ENCODE data around the gene CASP10.
A peak's percentile ranks its signal among the peaks of the same experiment; 100 is the strongest.
"Not testable (repeated sequence)": the region's sequence is repeated elsewhere in the genome, so short reads cannot be mapped to it uniquely, and the experiment has no call there.

CASP10 gene

DNA sequence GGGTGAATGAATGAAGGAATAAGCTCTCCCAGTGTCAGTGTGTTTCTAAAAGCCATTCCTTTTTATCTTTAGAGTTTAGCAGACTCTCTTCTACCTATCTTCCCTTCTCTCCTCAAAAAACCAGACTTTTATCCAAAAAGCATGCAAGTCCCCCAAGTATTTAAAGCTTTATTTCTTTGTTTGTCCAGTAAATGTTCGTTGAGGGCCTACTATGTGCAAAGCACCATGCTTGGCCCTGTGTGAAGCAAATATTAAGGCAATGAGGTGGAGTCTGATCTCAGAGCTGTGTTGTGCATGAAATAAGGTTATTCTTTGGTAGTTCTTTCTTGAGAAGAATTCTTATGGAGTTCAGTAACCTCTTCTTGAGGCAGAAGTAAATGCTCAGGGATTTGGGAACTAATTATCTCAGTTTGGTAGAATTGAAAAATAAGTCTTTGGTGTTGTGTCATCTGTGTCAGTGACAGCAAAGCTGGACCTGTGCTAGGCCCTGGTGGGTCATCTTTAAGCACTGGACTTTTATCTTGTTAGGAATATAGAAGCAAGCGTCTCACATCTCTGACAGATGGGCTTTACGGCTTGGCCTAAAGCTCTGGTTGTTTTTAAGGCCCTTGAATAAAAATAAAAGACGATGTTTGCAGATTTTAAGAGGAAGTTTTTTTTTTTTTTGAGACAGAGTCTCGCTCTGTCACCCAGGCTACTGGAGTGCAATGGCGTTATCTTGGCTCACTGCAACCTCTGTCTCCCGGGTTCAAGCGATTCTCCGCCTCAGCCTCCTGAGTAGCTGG is 28.1 kb upstream of the CASP10 start:
- DNase-seq (ENCODE audit: low spot score) = no peak

DNA sequence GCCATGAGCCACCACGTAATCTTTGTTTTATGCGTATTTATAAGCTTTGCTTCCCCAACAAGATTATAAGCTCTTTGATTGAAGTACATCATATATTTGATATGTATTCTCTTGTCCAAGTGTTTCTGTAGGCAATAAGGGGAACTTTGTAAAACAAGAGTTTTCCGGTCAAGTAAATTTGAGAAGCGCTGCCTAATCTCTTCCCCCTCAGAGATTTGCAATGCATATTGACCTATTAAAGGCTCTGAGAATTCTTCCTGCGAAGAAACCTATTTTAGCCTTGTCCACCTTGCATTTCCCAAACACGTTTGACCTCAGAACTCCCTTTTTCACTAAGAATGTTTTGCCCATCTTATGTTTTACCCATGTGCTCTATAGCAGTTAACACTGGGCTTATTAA is 26.9 kb upstream of the CASP10 start:
- DNase-seq (ENCODE audit: low spot score) = no peak

DNA sequence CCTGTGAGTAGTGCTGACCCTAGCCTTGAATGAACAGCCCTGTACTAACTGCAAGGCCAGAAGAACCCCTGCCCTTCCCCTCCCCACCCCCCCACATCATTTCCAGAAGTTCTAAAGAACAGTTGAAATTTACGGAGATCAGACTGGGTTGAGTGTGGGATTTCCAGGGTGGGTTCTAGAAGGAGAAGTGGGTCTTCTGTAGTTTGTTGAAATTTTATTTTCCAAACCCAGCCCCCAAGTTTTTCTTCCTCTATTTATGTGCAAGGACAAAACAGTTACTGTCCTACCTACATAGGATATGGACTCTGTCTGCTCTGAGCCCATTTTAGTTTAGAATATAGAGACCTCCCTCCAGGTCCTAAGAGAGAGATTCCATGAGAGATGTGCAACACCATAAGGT is 26.3 kb upstream of the CASP10 start:
- DNase-seq (ENCODE audit: low spot score) = no peak

DNA sequence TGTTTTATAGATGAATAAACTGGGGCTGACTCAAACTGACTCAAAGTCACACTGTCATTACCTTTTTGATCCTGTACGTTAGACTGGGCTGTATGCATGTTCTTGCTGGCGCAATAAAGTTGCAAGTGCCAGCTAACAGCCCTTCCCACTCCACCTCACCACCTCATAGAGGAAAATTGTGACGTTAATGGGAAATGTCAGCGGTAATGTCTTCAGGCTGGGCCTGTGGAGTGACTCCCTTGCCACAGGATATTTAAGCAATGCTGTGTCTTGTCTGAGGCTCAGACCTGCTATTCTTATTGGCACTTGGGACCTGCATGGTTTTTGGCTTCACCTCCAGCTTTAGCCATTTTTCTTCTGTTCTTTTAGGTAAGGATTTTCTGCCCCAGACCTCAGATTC is 25.2 kb upstream of the CASP10 start:
- no peak for DNase-seq (ENCODE audit: low spot score)

DNA sequence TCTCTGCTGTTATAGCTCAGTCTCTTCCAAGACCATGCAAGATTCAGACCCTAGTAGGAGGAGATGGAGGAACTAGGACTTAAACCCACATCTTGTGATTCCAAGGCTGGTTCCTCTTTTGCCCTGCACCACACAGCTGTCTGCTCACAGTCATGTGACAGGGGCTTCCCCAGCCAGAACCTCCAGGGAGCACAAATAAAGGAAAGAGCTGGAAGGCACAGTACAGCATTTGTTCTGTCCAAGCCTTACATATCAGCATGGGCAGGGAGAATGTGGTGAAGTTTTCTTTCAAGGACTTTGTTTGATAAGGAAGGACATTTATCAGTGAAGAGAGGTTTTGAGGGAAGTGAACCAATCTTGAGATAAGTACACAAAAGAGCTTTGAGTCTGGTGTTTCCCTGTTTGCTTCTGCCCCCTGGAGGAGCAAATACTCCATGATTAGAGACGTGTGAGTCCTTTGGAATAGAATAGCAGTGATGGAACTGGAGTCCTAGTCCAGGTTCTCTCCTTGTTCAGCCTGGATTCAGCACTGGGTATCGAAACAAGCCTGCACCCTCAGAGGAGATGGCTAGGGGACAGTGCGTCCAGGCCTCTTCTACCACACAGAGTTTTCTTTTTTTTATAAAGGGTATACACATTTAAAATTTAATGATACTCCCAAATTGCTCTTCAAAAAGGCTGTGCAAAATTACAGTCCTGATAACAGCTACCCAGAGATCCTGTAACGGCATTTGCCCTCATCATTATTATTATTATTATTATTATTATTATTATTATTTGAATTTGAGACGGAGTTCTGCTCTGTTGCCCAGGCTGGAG is 24.6 kb upstream of the CASP10 start:
- peak; percentile 87 for DNase-seq (ENCODE audit: low spot score)

DNA sequence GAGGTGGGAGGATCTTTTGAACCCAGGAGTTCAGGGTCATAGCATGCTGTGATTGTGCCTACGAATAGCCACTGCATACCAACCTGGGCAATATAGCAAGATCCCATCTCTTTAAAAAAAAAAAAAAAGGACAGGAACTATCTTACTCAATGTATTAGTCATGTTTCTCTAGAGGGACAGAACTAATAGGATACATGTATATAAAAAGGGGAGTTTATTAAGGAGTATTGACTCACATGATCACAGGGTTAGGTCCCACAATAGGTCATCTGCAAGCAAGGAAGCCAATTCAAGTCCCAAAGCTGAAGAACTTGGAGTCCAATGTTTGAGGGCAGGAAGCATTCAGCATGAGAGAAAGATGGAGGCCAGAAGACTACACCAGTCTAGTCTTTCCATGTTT is 18.8 kb upstream of the CASP10 start:
- no peak for DNase-seq (ENCODE audit: low spot score)

DNA sequence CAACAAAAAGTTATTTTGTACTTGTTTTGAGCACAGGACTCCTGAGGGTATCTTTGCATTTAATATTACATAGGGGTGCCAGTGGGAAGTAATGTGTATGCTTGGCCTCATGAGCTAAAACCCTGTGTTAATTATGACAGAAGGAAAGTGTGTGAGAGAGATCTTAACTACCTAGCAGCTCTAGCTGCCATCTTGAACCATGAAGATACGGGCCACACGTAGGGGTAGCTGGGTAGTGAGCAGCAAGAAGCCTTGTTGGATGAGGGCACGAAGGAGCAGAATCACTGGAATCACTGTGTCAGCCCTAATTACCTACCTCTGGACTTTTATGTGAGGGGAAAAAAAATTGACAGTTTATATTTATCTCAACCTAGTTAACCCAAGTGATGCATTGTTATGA is 15.4 kb upstream of the CASP10 start:
- no peak for DNase-seq (ENCODE audit: low spot score)

DNA sequence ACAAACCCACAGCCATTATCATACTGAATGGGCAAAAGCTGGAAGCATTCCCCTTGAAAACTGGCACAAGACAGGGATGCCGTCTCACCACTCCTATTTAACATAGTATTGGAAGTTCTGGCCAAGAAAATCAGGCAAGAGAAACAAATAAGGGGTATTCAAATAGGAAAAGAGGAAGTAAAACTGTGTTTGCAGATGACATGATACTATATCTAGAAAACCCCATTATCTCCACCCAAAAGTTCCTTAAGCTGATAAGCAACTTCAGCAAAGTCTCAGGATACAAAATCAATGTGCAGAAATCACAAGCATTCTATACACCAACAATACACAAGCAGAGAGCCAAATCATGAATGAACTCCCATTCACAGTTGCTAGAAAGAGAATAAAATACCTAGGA is 14.4 kb upstream of the CASP10 start:
- DNase-seq (ENCODE audit: low spot score) = not testable (repeated sequence)

DNA sequence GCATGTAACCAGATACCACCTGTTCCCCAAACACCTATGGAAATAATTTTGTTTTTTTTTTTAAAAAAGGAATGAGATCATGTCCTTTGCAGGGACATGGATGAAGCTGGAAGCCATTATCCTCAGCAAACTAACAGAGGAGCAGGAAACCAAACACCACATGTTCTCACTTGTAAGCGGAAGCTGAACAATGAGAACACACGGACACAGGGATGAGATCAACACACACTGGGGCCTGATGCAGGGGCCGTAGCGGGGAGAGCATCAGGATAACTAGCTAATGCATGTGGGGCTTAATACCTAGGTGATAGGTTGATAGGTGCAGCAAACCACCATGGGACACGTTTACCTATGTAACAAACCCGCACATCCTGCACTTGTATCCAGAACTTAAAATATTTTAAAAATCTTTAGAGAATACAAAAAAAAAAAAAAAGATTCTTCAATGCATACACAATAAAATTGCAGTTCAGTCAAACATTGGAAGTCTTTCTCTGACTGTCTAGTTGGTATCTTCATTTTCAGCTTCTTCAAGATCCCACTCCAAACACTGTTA is 11.6 kb upstream of the CASP10 start:
- DNase-seq (ENCODE audit: low spot score) = no peak

DNA sequence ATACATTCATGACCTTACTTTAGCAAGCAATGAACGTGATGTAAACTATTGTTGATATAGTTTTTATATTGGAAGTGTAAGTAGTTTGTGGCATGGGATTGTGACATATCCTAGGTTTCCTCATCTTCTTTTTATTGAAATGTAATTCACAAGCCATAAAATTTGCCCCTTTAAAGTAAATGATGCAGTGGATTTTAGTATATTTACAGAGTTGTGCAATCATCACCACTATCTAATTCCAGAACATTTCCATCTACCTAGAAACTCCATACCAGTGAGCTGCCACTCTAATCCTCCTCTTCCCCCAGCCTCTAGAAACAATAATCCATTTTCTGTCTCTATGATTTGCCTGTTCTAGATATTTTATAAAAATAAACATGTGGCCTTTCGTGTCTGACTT is 10.7 kb upstream of the CASP10 start:
- no peak for DNase-seq (ENCODE audit: low spot score)

DNA sequence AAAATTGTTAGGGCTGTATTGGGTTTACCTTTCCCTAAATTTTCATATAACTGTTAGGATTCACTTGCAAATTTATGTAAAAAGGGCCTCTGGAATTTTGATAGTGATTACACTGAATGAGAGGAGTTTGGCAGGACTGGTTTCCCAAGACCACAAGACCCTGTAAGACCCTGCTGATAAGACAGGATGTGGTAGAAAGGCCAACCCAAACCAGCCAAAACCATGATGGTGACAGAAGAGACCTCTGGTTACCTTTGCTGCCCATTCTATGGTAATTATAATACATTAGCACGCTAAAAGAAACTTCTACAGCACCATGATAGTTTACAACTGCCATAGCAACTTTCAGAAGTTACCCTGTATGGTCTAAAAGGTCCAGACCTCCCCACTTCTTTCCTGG is 8.3 kb upstream of the CASP10 start:
- DNase-seq (ENCODE audit: low spot score) = no peak

DNA sequence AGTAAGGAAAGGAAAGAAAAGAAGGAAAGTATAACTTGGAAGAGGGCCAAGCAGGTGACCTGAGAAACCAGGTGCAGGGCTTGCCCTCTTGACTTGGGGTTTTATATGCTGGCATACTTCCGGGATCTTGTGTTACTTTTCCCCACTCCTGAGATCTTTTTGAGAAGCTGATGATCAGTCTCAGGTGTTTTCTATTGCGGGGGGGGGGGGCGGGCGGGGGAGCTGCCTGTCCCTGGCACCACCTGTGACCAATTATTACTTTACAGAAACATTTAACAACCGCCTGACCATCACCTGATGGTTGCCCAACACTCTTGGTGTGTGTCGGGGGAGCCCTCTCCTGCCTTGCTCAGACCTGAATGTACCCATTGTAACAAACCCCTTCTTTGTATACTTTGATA is 6.9 kb upstream of the CASP10 start:
- no peak for DNase-seq (ENCODE audit: low spot score)

DNA sequence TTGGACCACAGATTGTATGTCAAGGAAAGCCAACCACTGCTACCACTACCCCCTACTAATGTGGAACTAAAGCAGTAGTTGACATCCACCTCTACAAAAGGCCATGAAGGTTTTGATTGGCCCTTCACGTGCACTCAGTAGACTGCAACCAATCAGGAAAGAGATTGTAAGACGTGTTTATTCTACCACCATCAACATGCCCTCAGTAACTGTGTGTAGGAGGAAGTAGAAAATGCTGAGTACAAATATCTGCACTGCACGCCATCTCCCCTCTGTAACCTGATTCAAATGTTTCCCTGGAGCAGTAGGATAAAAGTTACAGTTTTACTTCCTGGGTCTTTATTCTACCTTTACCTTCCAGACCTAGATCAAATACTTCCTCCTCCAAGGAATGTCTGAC is 2.9 kb upstream of the CASP10 start:
- DNase-seq (ENCODE audit: low spot score) = no peak

DNA sequence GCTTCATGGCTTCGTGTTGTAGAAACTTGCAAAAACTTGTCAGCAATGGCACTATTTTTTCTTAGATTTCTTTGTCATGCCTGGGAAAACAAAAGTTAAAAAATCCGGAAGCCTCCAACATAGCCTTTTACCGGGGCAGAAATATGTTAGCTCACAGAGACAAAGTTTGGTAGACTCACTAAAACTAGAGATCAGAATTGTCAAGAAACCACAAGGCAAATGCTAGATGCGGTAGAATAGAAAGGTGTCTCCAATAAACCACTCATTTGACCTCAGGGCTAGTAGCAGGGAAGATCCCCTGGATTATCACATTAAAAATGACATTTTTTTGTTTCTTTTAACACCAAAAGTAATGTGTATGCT is 405 bp downstream of the CASP10 start:
- no peak for DNase-seq (ENCODE audit: low spot score)

DNA sequence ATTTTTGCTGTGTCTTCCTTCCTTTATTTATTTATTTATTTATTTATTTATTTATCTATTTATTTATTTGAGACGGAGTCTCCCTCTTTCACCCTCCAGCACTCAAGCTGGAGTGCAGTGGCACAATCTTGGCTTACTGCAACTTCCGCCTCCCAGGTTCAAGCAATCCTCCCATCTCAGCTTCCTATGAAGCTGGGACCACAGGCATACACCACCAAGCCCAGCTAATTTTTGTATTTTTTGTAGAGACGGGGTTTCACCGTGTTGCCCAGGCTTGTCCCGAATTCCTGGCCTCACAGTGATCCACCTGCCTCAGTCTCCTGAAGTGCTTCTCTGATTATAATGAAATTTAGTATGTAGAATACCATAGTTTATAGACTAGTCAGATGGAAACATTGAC is 894 bp downstream of the CASP10 start:
- DNase-seq (ENCODE audit: low spot score) = not testable (repeated sequence)

DNA sequence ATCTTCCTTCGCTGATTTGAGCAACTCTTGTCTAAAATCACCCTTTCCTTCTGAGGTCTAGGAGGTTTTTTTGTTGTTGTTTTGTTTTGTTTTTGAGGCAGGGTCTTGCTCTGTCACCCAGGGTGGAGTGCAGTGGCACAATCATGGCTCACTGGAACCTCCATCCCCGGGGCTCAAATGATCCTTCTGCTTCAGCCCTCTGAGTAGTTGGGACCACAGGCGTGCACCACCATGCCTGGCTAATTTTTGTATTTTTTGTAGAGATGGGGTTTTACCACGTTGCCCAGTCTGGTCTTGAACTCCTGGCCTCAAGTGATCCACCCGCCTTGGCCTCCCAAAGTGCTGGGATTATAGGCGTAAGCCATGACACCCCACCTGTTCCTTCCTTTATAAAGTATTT is 1.3 kb downstream of the CASP10 start:
- DNase-seq (ENCODE audit: low spot score) = not testable (repeated sequence)

DNA sequence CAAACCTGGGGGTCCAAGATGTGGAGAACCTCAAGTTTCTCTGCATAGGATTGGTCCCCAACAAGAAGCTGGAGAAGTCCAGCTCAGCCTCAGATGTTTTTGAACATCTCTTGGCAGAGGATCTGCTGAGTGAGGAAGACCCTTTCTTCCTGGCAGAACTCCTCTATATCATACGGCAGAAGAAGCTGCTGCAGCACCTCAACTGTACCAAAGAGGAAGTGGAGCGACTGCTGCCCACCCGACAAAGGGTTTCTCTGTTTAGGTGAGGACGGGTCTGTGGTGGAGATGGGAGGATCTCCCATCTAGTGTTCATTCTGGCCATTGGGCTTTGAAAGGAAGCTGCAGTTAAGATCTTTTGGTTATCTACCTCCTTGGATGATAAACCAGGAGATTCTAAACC is 2.9 kb downstream of the CASP10 start:
- DNase-seq (ENCODE audit: low spot score) = no peak

DNA sequence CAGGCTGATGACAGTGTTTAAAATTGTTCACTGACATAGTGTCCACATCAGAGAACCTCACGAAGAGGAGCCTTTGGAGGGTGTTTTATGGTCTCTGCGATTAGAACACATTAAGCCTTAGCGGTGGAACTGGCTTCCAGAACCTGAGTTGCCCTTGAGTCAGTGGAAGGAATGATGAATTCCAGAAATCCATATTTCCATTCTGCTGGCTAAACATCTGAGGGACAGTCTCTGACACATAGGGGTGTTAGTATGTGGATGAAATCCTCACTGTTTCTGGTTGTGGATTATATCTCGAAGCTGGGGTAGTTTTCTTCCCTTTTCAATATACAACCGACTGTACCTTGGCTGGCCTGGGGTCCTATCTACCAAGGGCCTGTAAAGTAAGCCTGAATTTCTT is 4.0 kb downstream of the CASP10 start:
- DNase-seq (ENCODE audit: low spot score) = no peak

DNA sequence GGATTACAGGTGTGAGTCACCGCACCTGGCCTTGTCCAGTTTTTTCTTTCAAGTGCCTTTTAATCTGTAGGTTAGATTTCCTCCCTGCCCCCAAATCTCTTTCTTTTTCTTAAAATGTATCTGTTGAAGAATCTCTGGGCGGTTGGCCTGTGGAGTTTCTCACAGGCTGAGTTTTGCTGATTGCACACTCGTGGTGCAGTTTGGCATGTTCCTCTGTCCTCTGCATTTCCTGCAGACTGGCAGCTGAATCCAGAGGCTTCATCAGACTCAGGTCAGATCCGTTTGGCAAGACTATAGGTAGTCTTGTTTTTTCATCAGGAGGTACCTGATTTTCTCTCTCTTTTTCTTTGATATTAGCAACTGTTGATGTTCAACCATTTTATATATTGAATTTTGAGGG is 5.5 kb downstream of the CASP10 start:
- no peak for DNase-seq (ENCODE audit: low spot score)

DNA sequence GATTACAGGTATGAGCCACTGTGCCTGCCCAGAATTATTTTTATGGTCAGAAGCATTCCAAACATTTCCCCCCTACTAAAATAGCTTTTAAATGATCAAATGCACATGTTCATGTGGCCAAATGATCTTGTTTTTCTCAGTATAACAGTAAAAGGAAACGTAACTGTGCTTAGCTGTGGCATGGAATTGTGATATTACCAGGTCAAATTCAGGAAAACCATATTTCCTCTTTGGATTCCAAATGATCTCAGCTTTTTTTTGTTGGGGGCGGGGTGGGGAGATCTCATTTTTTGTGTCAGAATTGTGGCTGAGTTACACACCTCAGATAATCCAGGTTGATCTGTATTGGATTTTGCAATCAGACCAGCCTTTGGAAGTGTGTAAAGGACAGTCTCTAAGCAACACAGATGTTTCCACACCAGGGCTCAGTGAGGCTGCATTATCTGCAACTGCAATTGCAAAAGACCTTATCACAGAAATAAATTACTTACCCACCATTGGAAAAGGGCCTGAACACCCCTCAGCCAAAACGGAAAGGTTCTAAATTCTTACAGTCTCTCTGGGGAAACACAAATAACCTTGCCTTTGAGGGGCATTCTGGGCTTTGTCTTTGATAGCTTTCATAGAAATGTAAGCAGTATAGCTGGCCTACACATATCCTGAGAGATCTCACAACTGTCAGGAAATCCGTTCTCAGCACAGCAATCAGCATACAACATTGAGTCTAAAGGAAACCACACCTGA is 8.4 kb downstream of the CASP10 start:
- no peak for DNase-seq (ENCODE audit: low spot score)

DNA sequence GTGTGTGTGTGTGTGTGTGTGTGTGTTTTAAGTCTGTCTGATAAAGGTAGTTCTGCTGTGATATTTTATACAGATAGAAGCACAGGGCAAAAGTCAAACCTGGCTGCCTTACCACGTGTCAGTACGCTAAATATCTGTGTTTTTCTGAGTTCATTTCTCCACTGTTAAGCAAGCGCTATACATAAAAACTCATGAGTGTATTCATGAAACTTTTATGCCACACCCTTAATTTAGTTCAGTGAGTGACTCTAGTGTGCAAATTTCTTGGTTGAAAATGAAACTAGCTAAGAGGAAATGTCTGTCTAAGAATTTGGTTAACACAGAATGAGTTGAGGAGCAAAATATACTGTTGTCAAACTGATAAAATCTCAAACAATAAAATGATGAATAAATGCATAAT is 11.2 kb downstream of the CASP10 start:
- no peak for DNase-seq (ENCODE audit: low spot score)

DNA sequence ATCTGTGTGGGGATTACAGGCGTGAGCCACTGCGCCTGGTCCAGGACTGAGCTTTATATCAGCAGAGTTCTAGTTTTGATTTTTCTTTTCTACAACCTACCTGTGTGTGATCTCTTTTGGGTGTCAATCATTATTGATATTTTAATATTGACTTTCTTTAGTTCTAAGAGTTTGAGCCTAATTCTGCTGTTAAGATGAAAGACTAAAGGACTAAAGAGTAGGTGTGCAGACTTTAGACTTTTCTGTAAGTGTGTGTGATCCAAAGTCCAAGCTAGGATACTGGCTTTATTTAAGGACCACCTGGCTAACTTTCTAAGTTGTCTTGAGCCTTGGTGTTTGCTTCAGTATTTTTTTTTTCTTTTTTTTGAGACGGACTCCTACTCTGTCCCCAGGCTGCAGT is 12.4 kb downstream of the CASP10 start:
- DNase-seq (ENCODE audit: low spot score) = no peak

DNA sequence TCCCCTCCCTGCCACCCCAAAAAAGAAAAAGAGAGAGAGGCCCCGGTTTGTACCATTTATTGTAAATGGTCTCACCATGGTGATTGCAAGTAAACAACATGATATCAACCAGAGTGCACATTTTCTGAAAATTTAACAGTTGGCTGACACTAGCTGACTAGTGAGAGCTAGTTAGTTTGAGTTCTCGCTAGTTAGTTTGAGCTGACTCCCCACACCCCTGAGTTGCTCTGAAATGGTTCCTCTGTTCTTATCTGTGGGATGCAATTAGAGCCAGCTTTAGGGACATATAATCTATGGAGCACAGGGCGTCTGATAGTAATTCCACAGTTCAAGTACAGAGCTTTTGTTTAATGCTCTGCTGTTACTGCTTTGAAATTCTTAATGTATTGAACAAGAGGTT is 13.1 kb downstream of the CASP10 start:
- no peak for DNase-seq (ENCODE audit: low spot score)

All from COLO829 (cell line).